ENCODE data around the gene RAD23A.

DNA sequence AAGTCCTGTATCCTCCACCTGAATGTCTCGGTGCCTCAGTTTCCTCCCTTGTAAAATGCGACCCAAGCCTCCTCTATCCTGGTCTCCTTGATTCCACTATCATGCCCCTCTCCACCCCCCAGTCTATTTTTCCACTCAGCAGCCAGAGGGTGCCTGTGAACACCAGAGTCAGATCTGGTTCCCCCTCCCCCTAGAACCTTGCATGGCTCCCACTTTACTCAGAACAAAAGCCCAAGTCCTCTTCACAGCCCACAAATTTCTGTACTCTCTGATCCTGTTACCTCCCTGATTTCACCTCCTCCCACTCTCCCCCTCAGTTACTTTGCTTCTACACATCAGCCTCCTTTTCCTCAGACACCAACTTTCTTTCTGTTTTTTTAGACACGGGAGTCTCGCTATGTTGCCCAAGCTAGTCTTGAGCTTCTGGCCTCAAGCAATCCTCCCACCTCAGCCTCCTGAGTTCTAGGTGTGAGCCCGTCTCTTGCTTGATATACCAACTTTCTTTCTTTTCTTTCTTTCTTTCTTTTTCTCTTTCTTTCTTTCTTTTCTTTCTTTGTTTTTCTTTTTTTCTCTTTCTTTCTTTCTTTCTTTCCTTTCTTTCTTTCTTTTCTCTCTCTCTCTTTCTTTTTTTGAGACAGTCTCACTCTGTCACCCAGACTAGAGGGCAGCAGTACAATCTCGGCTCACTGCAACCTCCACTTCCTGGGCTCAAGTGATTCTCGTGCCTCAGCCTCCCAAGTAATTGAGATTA, 24.6 kb downstream of the RAD23A start:
- TF ChIP-seq, protein P1, sequence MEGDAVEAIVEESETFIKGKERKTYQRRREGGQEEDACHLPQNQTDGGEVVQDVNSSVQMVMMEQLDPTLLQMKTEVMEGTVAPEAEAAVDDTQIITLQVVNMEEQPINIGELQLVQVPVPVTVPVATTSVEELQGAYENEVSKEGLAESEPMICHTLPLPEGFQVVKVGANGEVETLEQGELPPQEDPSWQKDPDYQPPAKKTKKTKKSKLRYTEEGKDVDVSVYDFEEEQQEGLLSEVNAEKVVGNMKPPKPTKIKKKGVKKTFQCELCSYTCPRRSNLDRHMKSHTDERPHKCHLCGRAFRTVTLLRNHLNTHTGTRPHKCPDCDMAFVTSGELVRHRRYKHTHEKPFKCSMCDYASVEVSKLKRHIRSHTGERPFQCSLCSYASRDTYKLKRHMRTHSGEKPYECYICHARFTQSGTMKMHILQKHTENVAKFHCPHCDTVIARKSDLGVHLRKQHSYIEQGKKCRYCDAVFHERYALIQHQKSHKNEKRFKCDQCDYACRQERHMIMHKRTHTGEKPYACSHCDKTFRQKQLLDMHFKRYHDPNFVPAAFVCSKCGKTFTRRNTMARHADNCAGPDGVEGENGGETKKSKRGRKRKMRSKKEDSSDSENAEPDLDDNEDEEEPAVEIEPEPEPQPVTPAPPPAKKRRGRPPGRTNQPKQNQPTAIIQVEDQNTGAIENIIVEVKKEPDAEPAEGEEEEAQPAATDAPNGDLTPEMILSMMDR (IDR thresholded peaks at IDR 0.05; ENCODE audit: poor library complexity), result no peak
- TF ChIP-seq EZH2phosphoT487 (IDR thresholded peaks at IDR 0.05; ENCODE audit: low read depth, severe bottlenecking, unreplicated experiment), result no peak
- TF ChIP-seq EZH2 (IDR thresholded peaks at IDR 0.05; ENCODE audit: borderline replicate concordance), result no peak

Measured in hepatocyte (in vitro differentiated cells).